NCI-H1092 (cell line): Measurements from ENCODE around the gene RAD51B.
"Not testable (repeated sequence)": the region's sequence is repeated elsewhere in the genome, so short reads cannot be mapped to it uniquely, and the experiment has no call there.

ENCODE experiments used
- DNase-seq: peaks from one replicate; lab custom pipeline; 2025; lab: John Stamatoyannopoulos, UW

The RAD51B gene

DNA sequence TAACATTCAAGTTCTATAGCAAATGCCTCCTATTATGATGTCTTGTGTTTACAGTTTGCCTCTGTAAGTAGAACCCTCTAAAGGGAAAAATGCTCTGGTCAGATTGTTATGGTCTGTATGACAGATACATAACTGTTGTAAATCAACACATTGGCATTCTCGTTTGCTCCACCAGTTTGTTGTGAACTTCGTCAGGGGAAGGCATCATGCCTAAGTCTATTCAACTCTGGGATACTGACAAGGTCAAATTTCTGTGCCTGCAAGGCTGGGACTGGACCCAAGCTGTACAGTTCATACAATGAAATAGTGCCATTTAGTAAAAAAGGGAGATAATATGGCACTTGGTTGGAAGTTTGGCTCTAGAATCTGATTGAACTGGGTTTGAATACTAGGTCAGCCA is 392.3 kb downstream of the RAD51B start:
- DNase-seq, result no peak

- no peak for DNase-seq
These were observed 392.8 kb downstream of the RAD51B start for GRCh38 chr14:68212361-68212760.

- peak; percentile 15 for DNase-seq
These were observed 394.9 kb downstream of the RAD51B start for GRCh38 chr14:68214431-68214830.

- DNase-seq, result no peak
These were observed 396.1 kb downstream of the RAD51B start for GRCh38 chr14:68215629-68216028.

- no peak for DNase-seq
These were observed 396.5 kb downstream of the RAD51B start for GRCh38 chr14:68216079-68216478.

DNA sequence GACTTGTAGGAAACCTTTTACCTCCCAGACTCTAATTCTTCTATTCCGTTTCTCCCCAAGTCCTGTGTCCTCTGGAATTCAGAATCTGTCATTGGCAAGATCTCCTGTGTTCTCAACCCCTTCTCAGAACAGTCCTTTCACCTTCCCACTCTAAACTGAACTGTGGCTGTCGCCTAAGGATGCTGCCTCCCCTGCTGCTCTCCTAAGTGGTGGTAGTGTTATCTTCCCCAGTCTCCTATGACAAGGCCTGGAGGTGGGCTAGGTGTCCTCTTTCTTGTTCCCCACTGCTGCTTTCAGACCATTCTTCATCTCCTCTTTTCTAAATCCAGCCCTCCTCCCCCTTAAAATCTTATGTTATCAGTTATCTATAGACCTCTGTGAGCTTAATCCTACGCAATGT is 397.4 kb downstream of the RAD51B start:
- no peak for DNase-seq

DNA sequence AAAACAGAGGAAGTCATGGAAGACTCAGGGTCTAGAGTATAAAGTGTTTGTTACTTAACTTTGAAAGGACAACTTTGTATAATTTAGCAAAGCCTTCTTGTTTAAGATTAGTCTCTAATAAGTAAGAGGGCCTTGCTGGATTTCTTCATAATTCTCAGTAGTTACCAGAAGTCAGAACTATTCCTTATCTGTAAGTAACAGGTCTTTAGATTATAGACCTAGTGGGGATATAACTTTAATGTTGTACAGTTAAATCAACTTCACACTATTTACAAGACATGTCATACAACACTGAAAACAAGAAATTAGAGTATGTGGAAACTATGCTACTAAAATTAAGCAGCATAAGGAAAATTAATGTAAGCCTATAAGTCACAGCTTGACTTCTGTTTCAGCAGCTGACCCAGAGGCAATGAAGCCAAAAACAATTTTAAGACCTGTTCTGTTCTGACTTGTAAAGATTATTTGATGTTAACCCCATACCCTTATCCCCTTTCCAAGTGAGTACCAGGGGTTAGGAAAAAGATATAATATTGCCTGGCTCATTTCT is 398.3 kb downstream of the RAD51B start:
- DNase-seq, result no peak

DNA sequence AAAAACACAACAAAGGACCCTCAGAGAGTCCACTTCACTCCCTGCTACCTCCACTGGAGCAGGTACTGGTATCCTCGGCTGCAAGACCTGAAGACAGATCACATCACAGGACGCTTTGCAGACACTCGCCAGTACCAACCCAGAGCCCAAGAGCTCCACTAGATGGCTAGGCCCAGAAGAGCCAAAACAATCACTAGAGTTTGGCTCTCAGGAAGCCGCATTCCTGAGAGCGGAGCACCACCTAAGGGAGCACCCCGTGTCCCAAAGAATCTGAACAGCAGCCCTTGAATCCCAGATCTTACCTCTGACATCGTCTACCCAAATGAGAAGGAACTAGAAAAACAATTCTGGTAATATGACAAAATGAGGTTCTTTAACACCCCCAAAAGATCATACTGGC is 399.8 kb downstream of the RAD51B start:
- no peak for DNase-seq

DNA sequence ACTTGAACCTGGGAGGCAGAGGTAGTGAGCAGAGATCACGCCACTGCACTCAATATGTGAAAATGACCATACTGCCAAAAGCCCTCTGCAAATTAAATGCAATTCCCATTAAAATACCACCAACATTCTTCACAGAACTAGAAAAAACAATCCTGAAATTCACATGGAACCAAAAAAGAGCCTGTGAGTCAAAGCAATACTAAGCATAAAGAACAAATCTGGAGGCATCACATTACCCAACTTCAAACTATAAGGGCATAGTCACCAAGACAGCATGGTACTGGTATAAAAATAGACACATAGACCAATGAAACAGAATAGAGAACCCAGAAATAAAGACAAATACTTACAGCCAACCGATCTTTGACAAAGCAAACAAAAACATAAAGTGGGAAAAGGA is 401.5 kb downstream of the RAD51B start:
- not testable (repeated sequence) for DNase-seq

DNA sequence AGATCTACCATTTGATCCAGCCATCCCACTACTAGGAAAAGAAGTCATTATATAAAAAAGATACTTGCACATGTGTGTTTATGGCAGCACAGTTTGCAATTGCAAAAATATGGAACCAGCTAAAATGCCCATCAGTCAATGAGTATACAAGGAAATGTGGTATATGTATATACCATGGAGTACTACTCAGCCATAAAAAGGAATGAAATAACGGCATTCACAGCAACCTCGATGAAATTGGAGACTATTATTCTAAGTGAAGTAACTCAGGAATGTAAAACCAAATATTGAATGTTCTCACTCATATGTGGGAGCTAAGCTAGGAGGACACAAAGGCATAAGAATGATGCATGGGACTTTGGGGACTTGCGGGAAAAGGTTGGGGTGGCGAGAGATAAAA is 402.6 kb downstream of the RAD51B start:
- no peak for DNase-seq

DNA sequence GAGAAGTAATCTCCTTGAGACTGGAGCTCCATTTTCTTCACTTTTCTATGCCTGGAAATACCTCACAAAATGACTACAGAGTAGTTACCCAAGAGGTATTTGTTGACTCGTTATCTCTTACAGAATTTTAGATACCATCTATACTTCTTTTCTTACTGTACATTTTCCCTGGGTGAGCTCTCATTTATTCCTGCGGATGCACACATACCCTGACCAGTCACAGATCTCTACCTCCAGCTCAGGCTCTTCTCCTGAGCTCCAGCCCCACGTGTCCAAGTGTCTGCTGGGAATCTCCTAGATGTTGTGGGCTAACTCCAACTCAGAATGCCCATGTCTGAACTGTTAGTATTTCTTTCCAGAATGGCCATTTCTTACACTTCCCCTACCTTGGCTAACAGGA is 403.1 kb downstream of the RAD51B start:
- DNase-seq, result no peak

DNA sequence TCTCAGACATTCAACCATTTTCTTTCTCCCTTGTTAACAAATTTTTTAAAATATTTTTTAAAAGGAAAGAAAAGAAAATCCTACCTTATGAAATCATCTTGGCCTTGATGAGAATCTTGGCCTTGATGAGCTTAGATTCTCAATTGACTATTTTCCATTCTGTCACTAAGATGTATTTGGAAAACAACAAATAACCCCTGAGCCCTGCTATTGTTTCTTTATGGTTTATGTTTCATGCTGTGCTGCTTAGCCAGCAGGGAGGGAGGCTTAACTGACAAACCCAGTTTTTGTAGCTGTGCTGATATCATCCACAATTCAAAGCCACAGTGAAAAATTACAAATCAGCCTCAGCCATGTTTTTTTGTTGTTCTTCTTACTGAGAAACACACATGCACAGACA is 404.1 kb downstream of the RAD51B start:
- DNase-seq, result no peak

GRCh38 chr14:68225321-68225720 is 405.7 kb downstream of the RAD51B start:
- no peak for DNase-seq

GRCh38 chr14:68226523-68226922 is 406.9 kb downstream of the RAD51B start:
- DNase-seq, result no peak

DNA sequence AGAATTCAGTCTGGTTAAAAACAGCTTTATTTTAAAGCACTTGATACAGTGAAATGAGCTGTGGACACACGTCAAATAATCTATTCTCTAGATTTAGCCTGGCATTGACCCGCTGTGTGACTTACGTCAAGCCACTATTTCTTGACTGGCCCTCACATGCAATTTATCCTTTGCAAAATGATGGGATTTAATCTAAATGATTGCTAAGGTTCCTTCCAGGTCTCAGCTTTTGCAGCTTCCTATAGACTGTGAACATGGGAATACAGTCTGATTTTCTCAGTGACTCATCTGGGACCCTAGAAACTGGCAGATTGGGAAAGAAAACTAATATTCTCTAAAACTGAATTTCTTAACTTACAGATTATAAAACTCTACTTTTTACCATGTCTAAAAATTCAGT is 409.1 kb downstream of the RAD51B start:
- no peak for DNase-seq

DNA sequence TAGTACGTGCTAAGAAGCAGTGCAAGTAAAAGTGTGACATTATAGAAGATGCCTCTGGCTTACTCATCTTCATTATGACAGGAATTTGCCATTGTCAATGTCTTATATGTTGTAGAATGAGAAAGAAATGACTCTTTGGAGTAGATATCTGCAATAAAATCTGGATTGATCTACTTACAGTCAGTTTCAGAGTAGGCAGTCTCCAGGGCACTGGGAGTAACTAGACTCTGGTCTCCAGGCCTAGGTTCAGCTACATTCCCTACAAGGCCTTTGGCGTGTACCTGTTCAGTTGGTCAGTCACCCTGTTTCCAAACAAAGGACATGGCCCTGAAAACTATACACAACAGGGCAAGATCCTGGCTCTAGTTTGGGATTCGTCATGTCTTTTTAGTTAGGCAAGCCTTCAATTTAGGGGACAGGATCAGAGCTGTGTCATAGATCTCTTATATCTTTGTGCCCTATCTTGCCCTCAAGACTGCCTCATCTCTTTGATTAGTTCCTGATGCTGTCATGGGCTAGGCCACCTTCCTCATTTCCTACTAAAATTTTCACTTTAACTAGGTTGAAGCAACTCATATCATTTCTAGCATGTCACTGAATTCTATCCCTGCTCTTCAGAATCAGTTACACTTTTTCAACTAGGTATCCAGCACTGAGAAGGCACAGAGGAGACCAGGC is 410.0 kb downstream of the RAD51B start:
- DNase-seq, result no peak

DNA sequence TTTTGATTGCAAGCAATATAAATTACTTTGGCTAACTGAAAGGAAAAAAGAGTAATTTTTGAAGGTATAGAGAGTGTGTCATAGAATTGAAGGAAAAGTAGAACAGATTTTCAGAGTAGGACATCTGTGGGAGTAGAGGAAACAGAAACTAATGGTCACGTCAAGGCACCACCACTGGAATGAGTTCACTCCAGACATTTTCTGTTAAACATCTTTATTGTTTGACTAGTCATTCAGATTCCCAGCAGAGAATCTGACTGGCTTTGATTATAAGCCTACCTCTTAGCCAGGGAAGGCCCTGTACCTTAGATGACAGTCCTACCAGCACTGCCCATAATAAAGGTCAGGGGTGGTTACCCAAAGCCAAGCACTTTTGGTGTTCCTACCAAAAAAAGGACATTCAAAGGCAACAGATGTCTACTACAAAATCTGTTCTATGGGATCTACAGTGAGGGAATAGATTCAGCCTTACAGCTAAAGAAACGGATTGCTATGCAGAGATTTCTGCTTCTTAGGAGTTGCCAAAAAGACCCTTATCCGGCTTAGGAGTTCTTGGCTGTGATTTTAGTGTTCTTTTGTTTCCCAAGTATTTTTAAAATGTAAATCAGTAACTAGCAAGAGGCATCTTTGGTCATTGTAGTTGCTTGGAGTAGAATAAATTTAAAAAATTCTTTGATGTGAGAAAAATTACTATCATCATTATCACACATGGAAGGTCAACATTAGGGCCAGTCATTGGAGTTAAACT is 410.8 kb downstream of the RAD51B start:
- no peak for DNase-seq

DNA sequence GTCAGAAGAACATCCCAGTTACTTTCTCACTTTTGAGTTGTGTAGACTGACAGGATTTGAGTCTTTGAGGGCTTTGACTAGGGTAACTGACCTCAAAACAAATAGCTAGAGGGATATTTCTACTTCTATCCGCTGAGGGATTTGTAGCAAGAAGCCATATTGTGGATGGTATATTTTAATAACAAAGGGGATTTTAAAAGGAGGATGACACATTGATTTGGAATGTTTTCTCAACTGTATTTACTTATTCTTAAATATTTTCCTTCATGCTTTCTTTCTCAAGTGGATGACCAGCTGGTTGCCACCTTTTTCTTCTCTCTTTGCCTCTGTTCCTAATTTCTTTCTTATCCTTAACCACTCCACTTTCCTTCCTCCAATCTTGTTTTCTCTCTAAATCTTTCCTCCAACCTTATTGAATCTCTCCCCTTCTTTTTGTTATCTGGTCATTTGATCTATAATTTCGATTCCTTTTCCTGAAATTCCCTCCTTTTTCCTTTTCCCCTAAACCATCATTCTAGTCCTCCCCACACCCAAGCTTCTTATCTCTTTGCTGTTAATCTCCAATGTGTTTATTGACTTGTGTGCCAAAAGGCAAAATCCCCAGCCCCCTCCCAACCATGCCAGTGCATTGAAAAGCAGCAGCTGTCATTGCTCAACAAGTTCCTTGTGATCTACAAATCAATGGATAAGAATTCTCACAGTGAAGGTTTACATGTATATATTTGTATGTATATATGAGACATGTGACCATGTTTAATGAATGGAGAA is 411.6 kb downstream of the RAD51B start:
- no peak for DNase-seq

GRCh38 chr14:68231898-68232297 is 412.3 kb downstream of the RAD51B start:
- DNase-seq, result no peak

DNA sequence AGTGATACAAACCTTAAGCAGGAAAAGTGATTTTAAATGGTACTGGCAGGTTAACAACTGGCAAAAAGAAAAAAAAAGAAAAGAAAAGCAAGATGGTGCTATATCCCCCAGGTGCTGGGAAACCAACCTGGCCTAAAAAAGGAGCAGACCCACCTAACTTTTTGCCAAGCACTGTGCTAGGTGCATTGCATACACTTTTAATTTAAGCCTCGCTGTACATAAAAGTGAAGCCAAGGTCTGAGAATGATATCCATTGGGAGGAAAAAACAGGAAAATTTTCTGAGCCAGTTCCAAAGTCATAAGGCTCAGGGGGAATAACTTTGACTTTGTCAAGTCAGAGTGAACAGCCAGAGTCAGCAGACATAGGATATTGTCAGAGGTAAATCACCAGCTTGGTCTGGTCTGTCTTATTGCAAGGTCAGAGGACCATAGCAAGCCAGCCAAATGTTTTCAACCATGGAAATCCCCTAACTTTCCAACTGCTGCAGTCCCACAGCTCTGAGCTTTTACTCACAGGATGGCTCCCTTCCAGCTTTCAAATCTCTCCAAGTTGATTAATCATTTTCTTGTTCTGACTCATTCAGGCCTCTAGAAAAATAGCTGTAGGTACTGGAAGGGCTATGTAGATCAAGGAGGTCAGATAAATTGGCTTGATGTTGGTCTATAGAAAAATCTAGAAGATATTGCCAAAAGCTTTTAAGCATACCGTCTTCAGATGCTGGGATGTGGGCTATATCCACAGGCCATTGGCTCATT is 412.9 kb downstream of the RAD51B start:
- no peak for DNase-seq

GRCh38 chr14:68233101-68233784 is 413.7 kb downstream of the RAD51B start:
- DNase-seq, result no peak
